ENCODE results near the gene LCA5. TPM values are rescaled to one million over a fixed set of nuclear protein-coding genes. Genes with fewer than 3 reads are reported as not detected.

Gene LCA5
- total RNA-seq, 1 experiment from 2014 or later: 7.0 TPM

DNA sequence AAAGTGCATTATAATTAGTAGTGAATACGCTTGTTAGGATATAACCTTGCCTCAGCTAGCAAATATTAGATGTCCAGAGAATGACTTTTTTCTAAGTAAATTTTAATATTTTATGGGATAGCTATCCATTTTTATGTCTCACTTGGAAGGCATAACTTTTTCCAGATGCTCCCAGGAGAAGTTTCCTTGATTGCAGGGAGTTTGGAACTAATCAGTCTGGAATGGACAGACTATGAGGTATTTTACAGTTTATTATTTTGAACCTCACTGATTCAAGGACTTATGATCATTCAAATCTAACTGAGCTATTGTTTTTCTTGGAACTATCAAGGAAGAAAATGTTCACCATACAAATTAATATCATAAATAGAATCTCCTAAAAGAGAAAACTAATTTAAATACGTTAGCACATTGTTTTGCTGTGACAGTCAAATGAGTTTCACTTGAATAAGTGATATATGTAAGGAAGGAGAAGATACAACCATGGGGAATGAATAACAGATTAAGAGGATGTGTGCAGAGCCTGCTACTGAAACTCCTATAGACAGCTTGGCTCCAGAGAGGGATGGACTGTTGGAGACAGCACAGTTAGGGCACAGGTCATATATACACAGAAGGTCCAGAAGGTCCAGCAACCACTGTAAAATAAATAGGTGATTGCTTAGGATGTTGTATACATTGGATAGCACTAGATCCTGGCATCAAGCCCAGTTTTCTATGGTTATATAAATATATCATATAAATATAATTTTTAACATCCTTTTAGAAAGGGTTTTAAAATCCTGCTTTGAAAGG, 20.6 kb upstream of the LCA5 start:
- Histone ChIP-seq H3K9me3 (ENCODE audit: control insufficient read depth, insufficient read depth, low read depth, low read length) (no peaks in the 10 kb centered on the region), H3K27ac (ENCODE audit: low read length) (no peak overlapping the region), H3K4me1 (ENCODE audit: control insufficient read depth, insufficient read depth, low read length) (no peaks in the 10 kb centered on the region), H3K36me3 (ENCODE audit: control insufficient read depth, insufficient read depth, low read length) (no peaks in the 10 kb centered on the region; the same call in 1 of the 2 replicates), H3K4me3 (ENCODE audit: low read depth in 2 of 2, low read length in 2 of 2) (no peak overlapping the region), H3K27me3 (ENCODE audit: control insufficient read depth, insufficient read depth, low read length) (no peaks in the 10 kb centered on the region)
- BruUV-seq (replicated peaks): no TSS peak
- POLR2A ChIA-PET: no interaction called here
- CTCF ChIA-PET: no interaction called here
- TF ChIP-seq, protein P1, sequence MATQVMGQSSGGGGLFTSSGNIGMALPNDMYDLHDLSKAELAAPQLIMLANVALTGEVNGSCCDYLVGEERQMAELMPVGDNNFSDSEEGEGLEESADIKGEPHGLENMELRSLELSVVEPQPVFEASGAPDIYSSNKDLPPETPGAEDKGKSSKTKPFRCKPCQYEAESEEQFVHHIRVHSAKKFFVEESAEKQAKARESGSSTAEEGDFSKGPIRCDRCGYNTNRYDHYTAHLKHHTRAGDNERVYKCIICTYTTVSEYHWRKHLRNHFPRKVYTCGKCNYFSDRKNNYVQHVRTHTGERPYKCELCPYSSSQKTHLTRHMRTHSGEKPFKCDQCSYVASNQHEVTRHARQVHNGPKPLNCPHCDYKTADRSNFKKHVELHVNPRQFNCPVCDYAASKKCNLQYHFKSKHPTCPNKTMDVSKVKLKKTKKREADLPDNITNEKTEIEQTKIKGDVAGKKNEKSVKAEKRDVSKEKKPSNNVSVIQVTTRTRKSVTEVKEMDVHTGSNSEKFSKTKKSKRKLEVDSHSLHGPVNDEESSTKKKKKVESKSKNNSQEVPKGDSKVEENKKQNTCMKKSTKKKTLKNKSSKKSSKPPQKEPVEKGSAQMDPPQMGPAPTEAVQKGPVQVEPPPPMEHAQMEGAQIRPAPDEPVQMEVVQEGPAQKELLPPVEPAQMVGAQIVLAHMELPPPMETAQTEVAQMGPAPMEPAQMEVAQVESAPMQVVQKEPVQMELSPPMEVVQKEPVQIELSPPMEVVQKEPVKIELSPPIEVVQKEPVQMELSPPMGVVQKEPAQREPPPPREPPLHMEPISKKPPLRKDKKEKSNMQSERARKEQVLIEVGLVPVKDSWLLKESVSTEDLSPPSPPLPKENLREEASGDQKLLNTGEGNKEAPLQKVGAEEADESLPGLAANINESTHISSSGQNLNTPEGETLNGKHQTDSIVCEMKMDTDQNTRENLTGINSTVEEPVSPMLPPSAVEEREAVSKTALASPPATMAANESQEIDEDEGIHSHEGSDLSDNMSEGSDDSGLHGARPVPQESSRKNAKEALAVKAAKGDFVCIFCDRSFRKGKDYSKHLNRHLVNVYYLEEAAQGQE (IDR thresholded peaks at IDR 0.05; ENCODE audit: insufficient read depth in 1 of 2, low read depth in 2 of 2, low read length in 1 of 2): no peak
- TF ChIP-seq TCF7L2 (IDR thresholded peaks at IDR 0.05; ENCODE audit: low read depth, low read length) (no peak), POLR2AphosphoS5 (IDR thresholded peaks at IDR 0.05; ENCODE audit: low read depth, low read length) (no peak), SIN3A (IDR thresholded peaks at IDR 0.05; ENCODE audit: borderline replicate concordance, insufficient read depth, low read depth, low read length) (no peak)
- TF ChIP-seq, protein P2, sequence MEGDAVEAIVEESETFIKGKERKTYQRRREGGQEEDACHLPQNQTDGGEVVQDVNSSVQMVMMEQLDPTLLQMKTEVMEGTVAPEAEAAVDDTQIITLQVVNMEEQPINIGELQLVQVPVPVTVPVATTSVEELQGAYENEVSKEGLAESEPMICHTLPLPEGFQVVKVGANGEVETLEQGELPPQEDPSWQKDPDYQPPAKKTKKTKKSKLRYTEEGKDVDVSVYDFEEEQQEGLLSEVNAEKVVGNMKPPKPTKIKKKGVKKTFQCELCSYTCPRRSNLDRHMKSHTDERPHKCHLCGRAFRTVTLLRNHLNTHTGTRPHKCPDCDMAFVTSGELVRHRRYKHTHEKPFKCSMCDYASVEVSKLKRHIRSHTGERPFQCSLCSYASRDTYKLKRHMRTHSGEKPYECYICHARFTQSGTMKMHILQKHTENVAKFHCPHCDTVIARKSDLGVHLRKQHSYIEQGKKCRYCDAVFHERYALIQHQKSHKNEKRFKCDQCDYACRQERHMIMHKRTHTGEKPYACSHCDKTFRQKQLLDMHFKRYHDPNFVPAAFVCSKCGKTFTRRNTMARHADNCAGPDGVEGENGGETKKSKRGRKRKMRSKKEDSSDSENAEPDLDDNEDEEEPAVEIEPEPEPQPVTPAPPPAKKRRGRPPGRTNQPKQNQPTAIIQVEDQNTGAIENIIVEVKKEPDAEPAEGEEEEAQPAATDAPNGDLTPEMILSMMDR (IDR thresholded peaks at IDR 0.05): no peak
- in situ Hi-C loops (cut with HindIII; ENCODE audit: low pct_unique_long_range_greater_than_20kb, low sequenced_read_pairs): no loop called here
- ATAC-seq (no peak), DNase-seq (ENCODE audit: low read depth, low spot score) (no peak)
- intact Hi-C loops (cut with micrococcal nuclease; ENCODE audit: unreplicated experiment): no loop called here

DNA sequence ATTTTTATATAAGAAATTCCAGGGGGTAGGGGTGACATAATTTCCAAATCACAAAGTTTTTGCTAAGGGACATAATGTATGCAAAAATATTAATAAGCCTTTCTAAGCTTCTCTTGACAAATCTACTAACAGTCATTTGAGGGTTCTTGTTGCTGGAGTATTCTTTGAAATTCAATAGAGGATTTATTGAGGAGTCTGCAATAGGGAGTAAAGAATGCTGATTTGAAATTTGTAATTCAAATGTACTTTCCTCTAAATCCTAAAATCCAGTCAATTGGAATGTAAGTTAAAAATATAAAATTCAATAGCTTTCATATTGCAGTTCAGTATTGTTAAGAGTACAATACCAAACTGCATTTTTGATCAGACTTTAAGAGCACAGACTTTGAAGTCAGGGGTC, 17.1 kb upstream of the LCA5 start:
- ATAC-seq: no peak
- Histone ChIP-seq H3K4me3 (ENCODE audit: low read depth in 2 of 2, low read length in 2 of 2) (no peak overlapping the region), H3K36me3 (ENCODE audit: control insufficient read depth, insufficient read depth, low read length) (no peaks in the 10 kb centered on the region; the same call in 1 of the 2 replicates), H3K27me3 (ENCODE audit: control insufficient read depth, insufficient read depth, low read length) (no peaks in the 10 kb centered on the region), H3K9me3 (ENCODE audit: control insufficient read depth, insufficient read depth, low read depth, low read length) (no peaks in the 10 kb centered on the region), H3K27ac (ENCODE audit: low read length) (no peak overlapping the region), H3K4me1 (ENCODE audit: control insufficient read depth, insufficient read depth, low read length) (no peaks in the 10 kb centered on the region)
- DNase-seq (ENCODE audit: low read depth, low spot score): no peak
- CTCF ChIA-PET: interaction anchor here (1.1 kb wide), 1 partner anchor 16 kb away, joined by 3 read pairs; no protein-coding TSS in a partner anchor
- intact Hi-C loops (cut with micrococcal nuclease; ENCODE audit: unreplicated experiment): no loop called here
- no TSS peak for BruUV-seq (replicated peaks)
- in situ Hi-C loops (cut with HindIII; ENCODE audit: low pct_unique_long_range_greater_than_20kb, low sequenced_read_pairs): no loop called here
- POLR2A ChIA-PET: no interaction called here
- no peak for TF ChIP-seq SIN3A (IDR thresholded peaks at IDR 0.05; ENCODE audit: borderline replicate concordance, insufficient read depth, low read depth, low read length)
- TF ChIP-seq, protein P1 (IDR thresholded peaks at IDR 0.05; ENCODE audit: insufficient read depth in 1 of 2, low read depth in 2 of 2, low read length in 1 of 2): no peak
